K562 (cell line): Measurements from ENCODE around the gene DPH5. TPM values are rescaled to one million over a fixed set of nuclear protein-coding genes. Genes with fewer than 3 reads are reported as not detected.

ENCODE experiments used
- GATAD2B ChIP-seq: fragments of 450-650 bp; IDR thresholded peaks from 2 replicates; pipeline ENCODE4 v1.6.1; 2017; ENCODE audit warnings: mild to moderate bottlenecking, borderline replicate concordance
- HMGN3 ChIP-seq: IDR thresholded peaks from 2 replicates; pipeline ENCODE4 v1.6.1; 2011; ENCODE audit warnings: borderline replicate concordance, low read depth, mild to moderate bottlenecking, mixed read lengths, low read length; ENCODE audit not compliant: insufficient read length; ENCODE audit errors: extremely low read depth
- KDM4B ChIP-seq, 2 experiments: fragments of 450-650 bp in 1 of 2; sonication (generic) in 1 of 2; IDR thresholded peaks; 2 replicates each; pipeline ENCODE4 v1.6.1; 2016 to 2017; ENCODE audit warnings: borderline replicate concordance in 2 of 2, antibody characterized with exemption in 1 of 2, low read depth in 1 of 2, mild to moderate bottlenecking in 1 of 2
- KDM5B ChIP-seq: fragments of 200-600 bp; sonication (generic); IDR thresholded peaks from 2 replicates; pipeline ENCODE4 v1.6.1; 2012; ENCODE audit warnings: low read depth, mild to moderate bottlenecking, moderate library complexity, low read length, control low read depth, inconsistent platforms; ENCODE audit not compliant: insufficient replicate concordance
- L3MBTL2 ChIP-seq: fragments of 450-650 bp; IDR thresholded peaks from 2 replicates; pipeline ENCODE4 v1.6.1; 2016; ENCODE audit warnings: mild to moderate bottlenecking, moderate library complexity
- NR2C2 ChIP-seq, 2 experiments: fragments of 200-800 bp in 1 of 2; sonication (Bioruptor generic) in 1 of 2; sonication (generic) in 1 of 2; formaldehyde crosslinking in 1 of 2; IDR thresholded peaks; 2 replicates each; pipeline versions ENCODE4 v1.6.1 to v1.8.0; 2016 to 2022; ENCODE audit warnings: mild to moderate bottlenecking in 1 of 2, missing compliant biosample characterization in 1 of 2, missing genetic modification characterization in 1 of 2, missing genetic modification reagents in 1 of 2
- PHF8 ChIP-seq: fragments of 200-600 bp; sonication (generic); IDR thresholded peaks from 2 replicates; pipeline ENCODE4 v1.6.1; 2012; ENCODE audit warnings: mixed run types, mild to moderate bottlenecking, inconsistent platforms, low read length, moderate library complexity, borderline replicate concordance
- PURB ChIP-seq: sonication (generic); formaldehyde crosslinking; IDR thresholded peaks from 2 replicates; pipeline ENCODE4 v1.9.0; 2021; ENCODE audit warnings: low read depth, mild to moderate bottlenecking, missing genetic modification reagents
- TRIM24 ChIP-seq, 2 experiments: fragments of 450-650 bp; IDR thresholded peaks; 2 replicates each; pipeline ENCODE4 v1.6.1; 2016
- ZNF263 ChIP-seq: sonication (generic); formaldehyde crosslinking; IDR thresholded peaks from 2 replicates; pipeline ENCODE4 v1.8.0; 2022; ENCODE audit warnings: mild to moderate bottlenecking, missing genetic modification reagents, borderline replicate concordance
- ZNF511 ChIP-seq: sonication (generic); formaldehyde crosslinking; IDR thresholded peaks from 2 replicates; pipeline ENCODE4 v1.8.0; 2022; ENCODE audit warnings: mild to moderate bottlenecking, missing genetic modification reagents
- polyA plus RNA-seq, 8 experiments: library from polyadenylated mRNA; depleted of rRNA in 4 of 8; stranded (reverse) in 5 of 8; unstranded in 3 of 8; fragments of >200 nt; fragmentation: Nextera tagmentation in 2 of 8; fragmentation: Illumina TruSeq in 1 of 8; extraction: Ambion mirVana in 2 of 8; extraction: Trizol in 1 of 8; gene quantifications; 2 replicates each; pipeline versions ENCODE4 v1.2.1 to v1.2.3, GENCODE V29; 2011 to 2014; ENCODE audit warnings: inconsistent platforms in 1 of 8, missing spikeins in 1 of 8
- total RNA-seq, 7 experiments: library from RNA; depleted of rRNA in 6 of 7; stranded (reverse); fragments of >200 nt in 6 of 7; fragmentation: Illumina TruSeq in 2 of 7; extraction: Trizol in 2 of 7; gene quantifications; 2 replicates each; pipeline versions ENCODE4 v1.2.1 to v1.2.3, GENCODE V29; 2011 to 2021; ENCODE audit warnings: low replicate concordance in 1 of 7
- TF ChIP-seq, protein P1 (sequence below): fragments of 450-650 bp; IDR thresholded peaks from one replicate; pipeline ENCODE4 v1.6.1; 2018; ENCODE audit warnings: mild to moderate bottlenecking, moderate library complexity; ENCODE audit not compliant: partially characterized antibody
- TF ChIP-seq, protein P2 (sequence below), 3 experiments: IDR thresholded peaks in 2 of 3; conservative IDR thresholded peaks in 1 of 3; 2 replicates each; pipeline ENCODE4 v1.5.1; 2011 to 2012; ENCODE audit warnings: low read length in 3 of 3, mild to moderate bottlenecking in 3 of 3, control low read depth in 2 of 3, improper control_type of control experiment in 1 of 3, inconsistent platforms in 1 of 3, low read depth in 1 of 3, mixed read lengths in 1 of 3, moderate library complexity in 1 of 3; ENCODE audit not compliant: insufficient read depth in 2 of 3
- TF ChIP-seq, protein P3 (sequence below): sonication (generic); formaldehyde crosslinking; IDR thresholded peaks from 2 replicates; pipeline ENCODE4 v1.8.1; 2023; ENCODE audit warnings: mild to moderate bottlenecking, missing genetic modification reagents

DPH5 gene
- total and polyA plus RNA-seq, 9 of the 15 experiments (the other 6 are each of a cell fraction or from before 2014, with no cell fraction given): 37.6 to 159 (median 89.7) TPM

DNA sequence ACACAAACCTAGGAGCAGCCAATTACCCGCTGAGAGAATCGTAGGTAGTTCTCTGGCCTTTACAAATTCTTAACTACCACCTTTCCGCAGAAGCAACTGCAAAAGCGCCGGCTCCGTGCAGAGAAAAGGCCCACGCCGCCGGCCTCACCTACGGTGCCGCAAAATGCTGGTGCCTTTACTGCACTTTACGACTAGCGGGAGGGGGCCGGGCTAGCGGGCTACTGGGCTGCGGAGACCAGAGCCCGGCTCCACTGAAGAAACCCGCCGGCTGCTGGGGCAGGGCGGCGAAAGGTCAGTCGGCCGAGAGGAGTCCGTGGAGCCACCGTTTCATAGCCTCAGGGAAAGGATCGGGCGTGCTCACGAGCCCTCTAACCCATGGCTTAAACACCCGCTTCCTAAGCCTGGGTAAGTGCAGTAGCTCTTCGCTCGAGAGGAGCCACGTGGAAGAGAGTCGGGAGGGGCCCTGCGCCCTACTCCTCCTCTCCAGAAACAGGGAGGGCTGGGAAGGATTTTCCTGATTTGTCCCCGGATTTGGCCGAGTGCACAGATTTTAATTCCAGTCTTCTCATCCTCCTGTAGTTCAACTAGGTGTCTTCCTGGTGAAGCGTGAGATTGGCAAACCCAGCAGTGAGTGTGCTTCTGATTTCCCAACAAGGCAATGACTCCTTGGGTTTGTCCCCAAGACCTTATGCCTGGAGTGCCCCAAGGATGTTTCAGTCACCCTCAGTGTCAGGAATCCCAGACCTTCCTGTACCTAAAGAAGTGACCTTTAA lies at the start of gene DPH5 (continued):
- TF ChIP-seq, protein P1, sequence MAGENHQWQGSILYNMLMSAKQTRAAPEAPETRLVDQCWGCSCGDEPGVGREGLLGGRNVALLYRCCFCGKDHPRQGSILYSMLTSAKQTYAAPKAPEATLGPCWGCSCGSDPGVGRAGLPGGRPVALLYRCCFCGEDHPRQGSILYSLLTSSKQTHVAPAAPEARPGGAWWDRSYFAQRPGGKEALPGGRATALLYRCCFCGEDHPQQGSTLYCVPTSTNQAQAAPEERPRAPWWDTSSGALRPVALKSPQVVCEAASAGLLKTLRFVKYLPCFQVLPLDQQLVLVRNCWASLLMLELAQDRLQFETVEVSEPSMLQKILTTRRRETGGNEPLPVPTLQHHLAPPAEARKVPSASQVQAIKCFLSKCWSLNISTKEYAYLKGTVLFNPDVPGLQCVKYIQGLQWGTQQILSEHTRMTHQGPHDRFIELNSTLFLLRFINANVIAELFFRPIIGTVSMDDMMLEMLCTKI: no peak
- TF ChIP-seq GATAD2B: no peak; the same call in 1 of the 2 replicates
- TF ChIP-seq HMGN3: peak; percentile 77
- 0 out of 2 replicates have a peak, but pooled peaks have one; percentile 59 for TF ChIP-seq ZNF511
- 0 out of 4 replicates have a peak, but pooled peaks of 1 of the 2 experiments have one; percentile 45 for TF ChIP-seq KDM4B (IDR thresholded peaks at IDR 0.05; ENCODE audit: borderline replicate concordance in 2 of 2, low read depth in 1 of 2)
- peak; percentile 95; the same call in 1 of the 2 replicates for TF ChIP-seq L3MBTL2
- peak; percentile 98 for TF ChIP-seq PHF8
- no peak for TF ChIP-seq NR2C2 (CRISPR knock-in tag; IDR thresholded peaks at IDR 0.05)
- TF ChIP-seq NR2C2 (tag; IDR thresholded peaks at IDR 0.05): peak; percentile 68
- peak; percentile 91 for TF ChIP-seq KDM5B
- TF ChIP-seq, protein P2, sequence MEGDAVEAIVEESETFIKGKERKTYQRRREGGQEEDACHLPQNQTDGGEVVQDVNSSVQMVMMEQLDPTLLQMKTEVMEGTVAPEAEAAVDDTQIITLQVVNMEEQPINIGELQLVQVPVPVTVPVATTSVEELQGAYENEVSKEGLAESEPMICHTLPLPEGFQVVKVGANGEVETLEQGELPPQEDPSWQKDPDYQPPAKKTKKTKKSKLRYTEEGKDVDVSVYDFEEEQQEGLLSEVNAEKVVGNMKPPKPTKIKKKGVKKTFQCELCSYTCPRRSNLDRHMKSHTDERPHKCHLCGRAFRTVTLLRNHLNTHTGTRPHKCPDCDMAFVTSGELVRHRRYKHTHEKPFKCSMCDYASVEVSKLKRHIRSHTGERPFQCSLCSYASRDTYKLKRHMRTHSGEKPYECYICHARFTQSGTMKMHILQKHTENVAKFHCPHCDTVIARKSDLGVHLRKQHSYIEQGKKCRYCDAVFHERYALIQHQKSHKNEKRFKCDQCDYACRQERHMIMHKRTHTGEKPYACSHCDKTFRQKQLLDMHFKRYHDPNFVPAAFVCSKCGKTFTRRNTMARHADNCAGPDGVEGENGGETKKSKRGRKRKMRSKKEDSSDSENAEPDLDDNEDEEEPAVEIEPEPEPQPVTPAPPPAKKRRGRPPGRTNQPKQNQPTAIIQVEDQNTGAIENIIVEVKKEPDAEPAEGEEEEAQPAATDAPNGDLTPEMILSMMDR (IDR thresholded peaks at IDR 0.05 in 2 of 3, conservative IDR thresholded peaks at IDR 0.05 in 1 of 3; ENCODE audit: insufficient read depth in 2 of 3, low read depth in 1 of 3, low read length in 3 of 3): no peak
- no peak; the same call in 1 of the 2 replicates for TF ChIP-seq ZNF263 (CRISPR knock-in tag)
- TF ChIP-seq, protein P3, sequence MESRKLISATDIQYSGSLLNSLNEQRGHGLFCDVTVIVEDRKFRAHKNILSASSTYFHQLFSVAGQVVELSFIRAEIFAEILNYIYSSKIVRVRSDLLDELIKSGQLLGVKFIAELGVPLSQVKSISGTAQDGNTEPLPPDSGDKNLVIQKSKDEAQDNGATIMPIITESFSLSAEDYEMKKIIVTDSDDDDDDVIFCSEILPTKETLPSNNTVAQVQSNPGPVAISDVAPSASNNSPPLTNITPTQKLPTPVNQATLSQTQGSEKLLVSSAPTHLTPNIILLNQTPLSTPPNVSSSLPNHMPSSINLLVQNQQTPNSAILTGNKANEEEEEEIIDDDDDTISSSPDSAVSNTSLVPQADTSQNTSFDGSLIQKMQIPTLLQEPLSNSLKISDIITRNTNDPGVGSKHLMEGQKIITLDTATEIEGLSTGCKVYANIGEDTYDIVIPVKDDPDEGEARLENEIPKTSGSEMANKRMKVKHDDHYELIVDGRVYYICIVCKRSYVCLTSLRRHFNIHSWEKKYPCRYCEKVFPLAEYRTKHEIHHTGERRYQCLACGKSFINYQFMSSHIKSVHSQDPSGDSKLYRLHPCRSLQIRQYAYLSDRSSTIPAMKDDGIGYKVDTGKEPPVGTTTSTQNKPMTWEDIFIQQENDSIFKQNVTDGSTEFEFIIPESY (CRISPR knock-in tag): no peak
- TF ChIP-seq TRIM24 (IDR thresholded peaks at IDR 0.05): 0 out of 4 replicates have a peak, but pooled peaks of 1 of the 2 experiments have one; percentile 34
- TF ChIP-seq PURB (CRISPR knock-in tag): no peak
